UCSD-AML1 (cell line): ENCODE measurements around the gene CASP9.

Source experiments
- DNase-seq: peaks from one replicate; lab custom pipeline; 2025; ENCODE audit not compliant: unreplicated experiment; lab: John Stamatoyannopoulos, UW

CASP9 gene

GRCh38 chr1:15524021-15524282 lies at the start of gene CASP9:
TSS of gene CASP9 (minus strand) at chr1:15524215. CDS start at chr1:15524200, 15 bp downstream.
- no peak for DNase-seq

- no peak for DNase-seq
Measured at GRCh38 chr1:15573477-15573876, 49.5 kb upstream of the CASP9 start.

- no peak for DNase-seq
Measured at GRCh38 chr1:15571266-15571665, 47.3 kb upstream of the CASP9 start.

- no peak for DNase-seq
Measured at GRCh38 chr1:15570861-15571260, 46.8 kb upstream of the CASP9 start.

GRCh38 chr1:15568387-15569073 lies 44.5 kb upstream of the CASP9 start:
- DNase-seq: no peak

- no peak for DNase-seq
Measured at GRCh38 chr1:15559189-15559810, 35.3 kb upstream of the CASP9 start.

- no peak for DNase-seq
Measured at GRCh38 chr1:15558516-15558915, 34.5 kb upstream of the CASP9 start.

GRCh38 chr1:15557594-15557993 lies 33.6 kb upstream of the CASP9 start:
- no peak for DNase-seq

- no peak for DNase-seq
Measured at GRCh38 chr1:15557008-15557407, 33.0 kb upstream of the CASP9 start.

- DNase-seq: no peak
Measured at GRCh38 chr1:15550573-15550972, 26.6 kb upstream of the CASP9 start.

- no peak for DNase-seq
Measured at GRCh38 chr1:15546641-15547040, 22.6 kb upstream of the CASP9 start.

- no peak for DNase-seq
Measured at GRCh38 chr1:15543589-15544568, 19.9 kb upstream of the CASP9 start.

GRCh38 chr1:15543251-15543588 lies 19.2 kb upstream of the CASP9 start:
- DNase-seq: no peak

- DNase-seq: no peak
Measured at GRCh38 chr1:15542388-15543250, 18.6 kb upstream of the CASP9 start.

GRCh38 chr1:15541231-15541792 lies 17.3 kb upstream of the CASP9 start:
- no peak for DNase-seq

GRCh38 chr1:15540186-15540585 lies 16.2 kb upstream of the CASP9 start:
- DNase-seq: no peak

- DNase-seq: no peak
Measured at GRCh38 chr1:15538771-15539170, 14.8 kb upstream of the CASP9 start.

GRCh38 chr1:15531682-15532081 lies 7.7 kb upstream of the CASP9 start:
- no peak for DNase-seq

- no peak for DNase-seq
Measured at GRCh38 chr1:15531003-15531402, 7.0 kb upstream of the CASP9 start.

GRCh38 chr1:15526490-15527339 lies 2.7 kb upstream of the CASP9 start, which contains the start of gene DNAJC16:
TSS of gene DNAJC16 (plus strand) at chr1:15526848. CDS start at chr1:15529106, 2,258 bp downstream.
- DNase-seq: peak; percentile 99
